GM10266 (cell line): ENCODE data around the gene PARL.

ENCODE experiments used
- DNase-seq: peaks from one replicate; pipeline ENCODE4 v3.0.0; 2012; ENCODE audit errors: extremely low spot score
- CTCF ChIP-seq: IDR thresholded peaks from 2 replicates; pipeline ENCODE4 v1.5.1; 2012; ENCODE audit warnings: mild to moderate bottlenecking, low read depth; ENCODE audit not compliant: control insufficient read depth, insufficient read depth; ENCODE audit errors: missing control alignments

Gene PARL

DNA sequence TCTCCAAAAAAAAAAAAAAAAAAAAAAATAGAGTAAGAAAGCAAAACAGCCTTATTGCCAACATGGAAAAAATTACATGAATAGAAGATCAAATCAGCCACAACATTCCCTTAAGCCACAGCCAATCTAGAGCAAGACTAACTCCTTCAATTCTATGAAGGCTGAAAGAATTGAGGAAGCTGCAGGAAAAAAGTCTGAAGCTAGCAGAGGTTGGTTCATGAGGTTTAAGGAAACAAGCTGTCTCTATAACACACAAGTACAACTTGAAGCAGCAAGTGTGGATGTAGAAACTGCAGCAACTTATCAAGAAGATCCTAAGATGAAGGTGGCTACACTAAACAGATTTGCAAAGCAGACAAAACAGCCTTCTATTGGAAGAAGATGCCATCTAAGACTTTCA, 9.3 kb downstream of the PARL start:
- TF ChIP-seq CTCF = no peak

DNA sequence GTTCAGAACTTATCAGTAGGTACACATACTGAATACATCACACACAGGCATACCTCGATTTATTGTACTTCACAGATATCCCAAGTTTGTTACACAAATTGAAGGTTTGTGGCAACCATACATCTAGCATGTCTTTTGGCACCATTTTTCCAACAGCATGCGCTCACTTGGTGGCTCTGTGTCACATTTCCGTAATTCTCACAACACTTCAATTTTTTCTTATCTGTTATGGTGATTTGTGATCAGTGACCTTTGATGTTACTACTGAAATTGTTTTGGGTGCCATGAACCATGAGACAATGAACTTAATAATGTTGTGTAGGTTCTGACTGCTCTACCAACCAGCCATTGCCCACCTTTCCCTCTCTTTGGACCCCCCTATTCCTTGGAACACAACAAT, 10.8 kb downstream of the PARL start:
- no peak for TF ChIP-seq CTCF
- DNase-seq = no peak

More for the DNA sequence above, 9.3 kb downstream of the PARL start:
- DNase-seq = no peak

GRCh38 chr3:183871541-183871940, 13.1 kb downstream of the PARL start:
- no peak for DNase-seq
- no peak for TF ChIP-seq CTCF

- TF ChIP-seq CTCF = no peak
- no peak for DNase-seq
Observed at GRCh38 chr3:183870563-183870962, 14.1 kb downstream of the PARL start.

- TF ChIP-seq CTCF = no peak
- no peak for DNase-seq
Observed at GRCh38 chr3:183868796-183869195, 15.9 kb downstream of the PARL start.

GRCh38 chr3:183862610-183863009, 22.1 kb downstream of the PARL start:
- TF ChIP-seq CTCF = no peak
- no peak for DNase-seq

- no peak for TF ChIP-seq CTCF
- DNase-seq = no peak
Observed at GRCh38 chr3:183857863-183858262, 26.8 kb downstream of the PARL start.
